Esophagus squamous epithelium (tissue), 5 donors: ENCODE measurements around the gene CEP350. TPM values are rescaled to one million over a fixed set of nuclear protein-coding genes. Genes with fewer than 3 reads are reported as not detected.

Source experiments
- DNase-seq: peaks from one replicate; lab custom pipeline; 2025; lab: John Stamatoyannopoulos, UW
- H3K27ac ChIP-seq, 4 donors: fragments of 200-600 bp; sonication (generic); one replicate each; pipeline ENCODE4 v1.5.1; 2016 to 2019; ENCODE audit warnings: mild to moderate bottlenecking in 1 of 4
- H3K27me3 ChIP-seq, 4 donors: fragments of 200-600 bp; sonication (generic); 1 replicate in 3 of 4; 2 replicates in 1 of 4; pipeline versions ENCODE4 v1.5.1 to v1.6.0; 2017 to 2021; ENCODE audit warnings: antibody characterized with exemption in 1 of 4
- H3K36me3 ChIP-seq, 3 donors: fragments of 200-600 bp; sonication (generic); one replicate each; pipeline ENCODE4 v1.5.1; 2016 to 2019
- H3K4me1 ChIP-seq, 3 donors: fragments of 200-600 bp; sonication (generic); one replicate each; pipeline ENCODE4 v1.5.1; 2017 to 2019
- H3K4me3 ChIP-seq, 4 donors: fragments of 200-600 bp; sonication (generic); 1 replicate in 3 of 4; 2 replicates in 1 of 4; pipeline ENCODE4 v1.5.1; 2016 to 2019; ENCODE audit warnings: mild to moderate bottlenecking in 2 of 4, moderate library complexity in 1 of 4
- H3K9me3 ChIP-seq, 3 donors: fragments of 200-600 bp; sonication (generic); one replicate each; pipeline ENCODE4 v1.5.1; 2016 to 2019
- POLR2A ChIP-seq, 4 donors: fragments of 450-650 bp; IDR thresholded peaks; one replicate each; pipeline ENCODE4 v1.6.1; 2017; ENCODE audit warnings: antibody characterized with exemption in 4 of 4, mild to moderate bottlenecking in 4 of 4, moderate library complexity in 3 of 4
- WGBS, 2 donors: methylation state at CpG; one replicate each; pipeline ENCODE4 v1.1.5; 2018; 5-methylcytosine and 5-hydroxymethylcytosine counted together
- intact Hi-C: fragments of 100-400 bp; cut with DNase I; formaldehyde crosslinking; loops from one replicate; pipeline ENCODE4 v1.15.0; 2022
- total RNA-seq, 4 donors: library from RNA; depleted of rRNA; stranded (reverse); fragments of >200 nt; gene quantifications; one replicate each; pipeline ENCODE4 v1.1.0, GENCODE V29; 2016
- TF ChIP-seq, protein P1 (sequence below), 6 experiments: fragments of 450-650 bp in 4 of 6; fragments of 200-600 bp in 2 of 6; sonication (generic) in 2 of 6; IDR thresholded peaks; one replicate each; pipeline ENCODE4 v1.5.1; 2016 to 2019; ENCODE audit warnings: antibody characterized with exemption in 6 of 6, mild to moderate bottlenecking in 4 of 6, moderate library complexity in 4 of 6
- donor health status: DM: yes; HTN: yes; CAD: no.

The CEP350 gene
- total RNA-seq, 4 donors from 2014 or later: 31.1 to 66.9 (median 45.2) TPM

- Histone ChIP-seq H3K4me3 (no peak overlapping the region), H3K9me3 (no peaks in the 10 kb centered on the region), H3K27me3 (no peaks in the 10 kb centered on the region), H3K36me3 (peaks cover 0 to 92% (median 13%) of the 10 kb centered on the region in 3 donors), H3K27ac (no peak overlapping the region), H3K4me1 (no peaks in the 10 kb centered on the region)
- DNase-seq: no peak
- no peak for TF ChIP-seq POLR2A (IDR thresholded peaks at IDR 0.05)
- TF ChIP-seq, protein P1, sequence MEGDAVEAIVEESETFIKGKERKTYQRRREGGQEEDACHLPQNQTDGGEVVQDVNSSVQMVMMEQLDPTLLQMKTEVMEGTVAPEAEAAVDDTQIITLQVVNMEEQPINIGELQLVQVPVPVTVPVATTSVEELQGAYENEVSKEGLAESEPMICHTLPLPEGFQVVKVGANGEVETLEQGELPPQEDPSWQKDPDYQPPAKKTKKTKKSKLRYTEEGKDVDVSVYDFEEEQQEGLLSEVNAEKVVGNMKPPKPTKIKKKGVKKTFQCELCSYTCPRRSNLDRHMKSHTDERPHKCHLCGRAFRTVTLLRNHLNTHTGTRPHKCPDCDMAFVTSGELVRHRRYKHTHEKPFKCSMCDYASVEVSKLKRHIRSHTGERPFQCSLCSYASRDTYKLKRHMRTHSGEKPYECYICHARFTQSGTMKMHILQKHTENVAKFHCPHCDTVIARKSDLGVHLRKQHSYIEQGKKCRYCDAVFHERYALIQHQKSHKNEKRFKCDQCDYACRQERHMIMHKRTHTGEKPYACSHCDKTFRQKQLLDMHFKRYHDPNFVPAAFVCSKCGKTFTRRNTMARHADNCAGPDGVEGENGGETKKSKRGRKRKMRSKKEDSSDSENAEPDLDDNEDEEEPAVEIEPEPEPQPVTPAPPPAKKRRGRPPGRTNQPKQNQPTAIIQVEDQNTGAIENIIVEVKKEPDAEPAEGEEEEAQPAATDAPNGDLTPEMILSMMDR (IDR thresholded peaks at IDR 0.05): no peak
- WGBS, 2 donors: 100% methylated on average over 1 of the region's 1 CpG
- intact Hi-C loops: no loop called here
Observed at GRCh38 chr1:180061019-180061418, 106.4 kb downstream of the CEP350 start.

- Histone ChIP-seq H3K27ac (no peak overlapping the region), H3K36me3 (peaks cover 0 to 92% (median 15%) of the 10 kb centered on the region in 3 donors), H3K27me3 (no peaks in the 10 kb centered on the region), H3K9me3 (no peaks in the 10 kb centered on the region), H3K4me1 (no peaks in the 10 kb centered on the region), H3K4me3 (no peak overlapping the region)
- DNase-seq: no peak
- intact Hi-C loops: no loop called here
- WGBS, 2 donors: 92 to 97% methylated on average over 3 of the region's 3 CpGs
- TF ChIP-seq, protein P1 (IDR thresholded peaks at IDR 0.05): no peak
Observed at GRCh38 chr1:180062452-180062971, 107.9 kb downstream of the CEP350 start.

DNA sequence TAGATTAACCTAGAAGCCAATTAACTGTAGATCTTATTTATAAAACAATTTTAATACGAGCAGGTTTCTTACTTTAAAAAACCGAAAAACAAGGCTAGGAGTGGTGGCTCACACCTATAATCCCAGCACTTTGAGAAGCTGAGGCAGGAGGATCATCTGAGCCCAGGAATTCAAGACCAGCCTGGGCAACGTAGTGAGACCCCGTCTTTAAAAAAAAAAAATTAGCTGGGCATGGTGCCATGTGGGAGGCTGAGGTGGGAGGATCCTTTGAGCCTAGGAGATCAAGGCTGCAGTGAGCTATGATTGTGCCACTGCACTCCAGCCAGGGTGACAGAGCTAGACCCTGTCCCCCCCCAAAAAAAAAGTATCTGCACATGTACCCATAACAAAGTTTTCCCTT is 110.8 kb downstream of the CEP350 start:
- Histone ChIP-seq H3K9me3 (no peaks in the 10 kb centered on the region), H3K27ac (no peak overlapping the region), H3K36me3 (peaks cover 0 to 100% (median 20%) of the 10 kb centered on the region in 3 donors), H3K4me3 (no peak overlapping the region), H3K27me3 (no peaks in the 10 kb centered on the region), H3K4me1 (no peaks in the 10 kb centered on the region)
- TF ChIP-seq, protein P1 (IDR thresholded peaks at IDR 0.05): no peak
- TF ChIP-seq POLR2A (IDR thresholded peaks at IDR 0.05): no peak
- DNase-seq: no peak
- WGBS, 2 donors: 87 to 96% methylated on average over 4 of the region's 4 CpGs
- intact Hi-C loops: no loop called here

- Histone ChIP-seq H3K27me3 (no peaks in the 10 kb centered on the region), H3K4me1 (no peaks in the 10 kb centered on the region), H3K36me3 (peaks cover 0 to 100% (median 20%) of the 10 kb centered on the region in 3 donors), H3K9me3 (no peaks in the 10 kb centered on the region), H3K4me3 (no peak overlapping the region), H3K27ac (no peak overlapping the region)
- 78 to 80% methylated on average over 3 of the region's 3 CpGs for WGBS, 2 donors
- intact Hi-C loops: no loop called here
- no peak for DNase-seq
- TF ChIP-seq, protein P1 (IDR thresholded peaks at IDR 0.05): no peak
- no peak for TF ChIP-seq POLR2A (IDR thresholded peaks at IDR 0.05)
Observed at GRCh38 chr1:180066150-180066549, 111.5 kb downstream of the CEP350 start.

DNA sequence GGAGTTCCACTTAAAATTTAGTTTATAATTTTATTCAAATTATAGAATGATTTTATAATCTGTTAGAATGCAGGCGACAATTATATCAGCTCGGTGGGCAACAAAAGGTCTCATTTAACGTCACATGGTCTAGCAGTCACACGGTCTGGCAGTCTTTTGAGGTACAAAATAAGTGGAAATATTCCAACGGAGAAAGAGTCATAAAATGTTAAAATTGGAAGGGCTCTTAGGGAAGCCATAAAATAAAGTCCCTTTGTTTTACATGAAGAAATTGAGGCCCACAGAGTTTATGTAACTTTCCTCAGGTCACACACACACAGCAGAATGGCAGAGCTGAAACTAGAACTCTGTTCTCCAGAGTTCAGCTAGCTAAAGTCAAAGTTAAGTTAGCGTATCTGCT is 115.7 kb downstream of the CEP350 start:
- WGBS, 2 donors: 95% methylated on average over 6 of the region's 6 CpGs
- Histone ChIP-seq H3K4me1 (no peaks in the 10 kb centered on the region), H3K27me3 (no peaks in the 10 kb centered on the region), H3K9me3 (no peaks in the 10 kb centered on the region), H3K36me3 (peaks cover 6 to 94% (median 23%) of the 10 kb centered on the region in 3 donors), H3K27ac (no peak overlapping the region), H3K4me3 (no peak overlapping the region)
- no peak for DNase-seq
- intact Hi-C loops: no loop called here
- TF ChIP-seq, protein P1 (IDR thresholded peaks at IDR 0.05): no peak
- TF ChIP-seq POLR2A (IDR thresholded peaks at IDR 0.05): no peak
